Measurements from ENCODE around the gene PRR14L. TPM values are rescaled to one million over a fixed set of nuclear protein-coding genes. Genes with fewer than 3 reads are reported as not detected.
"Not testable (repeated sequence)": the region's sequence is repeated elsewhere in the genome, so short reads cannot be mapped to it uniquely, and the experiment has no call there.

Gene PRR14L
- total RNA-seq, 4 donors from 2014 or later = 7.1 to 62.2 (median 22.9) TPM

GRCh38 chr22:31695423-31695822 lies 54.5 kb downstream of the PRR14L start:
- Histone ChIP-seq H3K27me3 (no peaks in the 10 kb centered on the region), H3K4me1 (no peaks in the 10 kb centered on the region), H3K27ac (no peak overlapping the region), H3K36me3 (no peaks in the 10 kb centered on the region), H3K9me3 (no peaks in the 10 kb centered on the region), H3K4me3 (no peak overlapping the region)
- intact Hi-C loops (cut with DNase I; ENCODE audit: low total_unique reads) = no loop called here
- TF ChIP-seq, protein P1, sequence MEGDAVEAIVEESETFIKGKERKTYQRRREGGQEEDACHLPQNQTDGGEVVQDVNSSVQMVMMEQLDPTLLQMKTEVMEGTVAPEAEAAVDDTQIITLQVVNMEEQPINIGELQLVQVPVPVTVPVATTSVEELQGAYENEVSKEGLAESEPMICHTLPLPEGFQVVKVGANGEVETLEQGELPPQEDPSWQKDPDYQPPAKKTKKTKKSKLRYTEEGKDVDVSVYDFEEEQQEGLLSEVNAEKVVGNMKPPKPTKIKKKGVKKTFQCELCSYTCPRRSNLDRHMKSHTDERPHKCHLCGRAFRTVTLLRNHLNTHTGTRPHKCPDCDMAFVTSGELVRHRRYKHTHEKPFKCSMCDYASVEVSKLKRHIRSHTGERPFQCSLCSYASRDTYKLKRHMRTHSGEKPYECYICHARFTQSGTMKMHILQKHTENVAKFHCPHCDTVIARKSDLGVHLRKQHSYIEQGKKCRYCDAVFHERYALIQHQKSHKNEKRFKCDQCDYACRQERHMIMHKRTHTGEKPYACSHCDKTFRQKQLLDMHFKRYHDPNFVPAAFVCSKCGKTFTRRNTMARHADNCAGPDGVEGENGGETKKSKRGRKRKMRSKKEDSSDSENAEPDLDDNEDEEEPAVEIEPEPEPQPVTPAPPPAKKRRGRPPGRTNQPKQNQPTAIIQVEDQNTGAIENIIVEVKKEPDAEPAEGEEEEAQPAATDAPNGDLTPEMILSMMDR (IDR thresholded peaks at IDR 0.05) = no peak
- no peak for TF ChIP-seq POLR2A (IDR thresholded peaks at IDR 0.05)
- no peak for DNase-seq

- H3K4me1 ChIP-seq; H3K9me3 ChIP-seq; H3K27me3 ChIP-seq; DNase-seq; intact Hi-C loops (cut with DNase I; ENCODE audit: low total_unique reads); H3K4me3 ChIP-seq; H3K36me3 ChIP-seq; H3K27ac ChIP-seq: not testable (repeated sequence)
Observed at GRCh38 chr22:31694046-31694445, 55.9 kb downstream of the PRR14L start.

- Histone ChIP-seq H3K27ac (no peak overlapping the region), H3K27me3 (no peaks in the 10 kb centered on the region), H3K9me3 (no peaks in the 10 kb centered on the region), H3K4me3 (no peak overlapping the region), H3K36me3 (no peaks in the 10 kb centered on the region), H3K4me1 (no peaks in the 10 kb centered on the region)
- intact Hi-C loops (cut with DNase I; ENCODE audit: low total_unique reads) = no loop called here
- no peak for DNase-seq
- TF ChIP-seq, protein P1 (IDR thresholded peaks at IDR 0.05) = no peak
- TF ChIP-seq POLR2A (IDR thresholded peaks at IDR 0.05) = no peak
Observed at GRCh38 chr22:31692186-31692886, 57.6 kb downstream of the PRR14L start.

- Histone ChIP-seq H3K27ac (no peak overlapping the region), H3K4me1 (no peaks in the 10 kb centered on the region), H3K9me3 (no peaks in the 10 kb centered on the region), H3K4me3 (no peak overlapping the region), H3K27me3 (no peaks in the 10 kb centered on the region), H3K36me3 (no peaks in the 10 kb centered on the region)
- intact Hi-C loops (cut with DNase I; ENCODE audit: low total_unique reads) = no loop called here
- DNase-seq = no peak
- TF ChIP-seq, protein P1 (IDR thresholded peaks at IDR 0.05) = no peak
- no peak for TF ChIP-seq POLR2A (IDR thresholded peaks at IDR 0.05)
Observed at GRCh38 chr22:31691408-31691807, 58.5 kb downstream of the PRR14L start.

DNA sequence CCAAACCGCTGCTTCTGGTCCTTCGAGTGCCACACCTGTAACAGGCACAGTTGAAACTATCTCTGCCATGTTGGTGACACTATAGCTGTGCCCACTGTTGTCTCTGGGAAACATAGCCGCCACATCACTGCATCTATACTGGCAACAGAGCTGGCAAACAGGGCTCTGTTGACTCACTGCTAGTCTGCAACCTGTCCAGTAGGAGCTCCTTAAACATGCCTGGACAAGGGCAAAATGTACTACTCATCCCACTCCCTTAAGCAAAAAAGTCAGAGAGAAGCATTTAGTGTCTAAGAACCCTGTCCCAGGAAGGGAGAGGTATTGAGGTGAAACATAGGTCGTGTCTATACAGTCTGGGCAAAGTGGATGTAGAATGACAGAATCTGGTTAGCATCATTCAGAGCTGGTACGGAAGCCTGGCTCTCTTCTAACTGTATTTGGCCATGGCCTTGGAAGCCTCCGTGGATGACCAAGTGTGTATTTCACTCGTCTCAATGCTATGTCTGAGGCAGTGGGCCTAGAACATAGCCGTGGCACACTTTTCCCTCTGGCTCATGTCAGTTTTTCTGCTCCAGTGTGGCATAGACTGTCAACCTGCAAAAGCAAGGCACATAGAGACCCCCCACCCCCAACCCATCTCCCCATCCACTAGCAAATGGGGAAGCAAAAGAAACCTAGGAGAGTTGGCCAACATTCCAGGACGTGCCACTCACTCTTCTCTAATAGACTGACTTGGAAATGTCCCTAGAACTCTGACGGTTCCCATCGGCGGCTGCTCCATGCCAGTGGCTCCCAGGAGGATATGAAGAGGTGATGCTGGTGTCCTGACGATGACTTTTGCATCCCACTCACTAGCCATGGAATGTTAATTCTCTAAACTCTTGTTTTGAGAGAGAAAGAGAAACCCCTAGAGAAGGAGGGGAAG lies 66.5 kb downstream of the PRR14L start:
- no peak for DNase-seq
- Histone ChIP-seq H3K9me3 (no peaks in the 10 kb centered on the region), H3K27me3 (no peaks in the 10 kb centered on the region), H3K27ac (no peak overlapping the region), H3K36me3 (no peaks in the 10 kb centered on the region), H3K4me3 (no peak overlapping the region), H3K4me1 (peaks cover 0 to 6% of the 10 kb centered on the region in 2 donors)
- intact Hi-C loops (cut with DNase I; ENCODE audit: low total_unique reads) = no loop called here
- TF ChIP-seq POLR2A (IDR thresholded peaks at IDR 0.05) = no peak
- TF ChIP-seq, protein P1 (IDR thresholded peaks at IDR 0.05) = no peak
